ENCODE results near the gene FAM209A. TPM values are rescaled to one million over a fixed set of nuclear protein-coding genes. Genes with fewer than 3 reads are reported as not detected.
"Not testable (repeated sequence)": the region's sequence is repeated elsewhere in the genome, so short reads cannot be mapped to it uniquely, and the experiment has no call there.

Gene FAM209A
- total RNA-seq, 2 experiments from 2014 or later: 1.4 to 3.0 TPM

DNA sequence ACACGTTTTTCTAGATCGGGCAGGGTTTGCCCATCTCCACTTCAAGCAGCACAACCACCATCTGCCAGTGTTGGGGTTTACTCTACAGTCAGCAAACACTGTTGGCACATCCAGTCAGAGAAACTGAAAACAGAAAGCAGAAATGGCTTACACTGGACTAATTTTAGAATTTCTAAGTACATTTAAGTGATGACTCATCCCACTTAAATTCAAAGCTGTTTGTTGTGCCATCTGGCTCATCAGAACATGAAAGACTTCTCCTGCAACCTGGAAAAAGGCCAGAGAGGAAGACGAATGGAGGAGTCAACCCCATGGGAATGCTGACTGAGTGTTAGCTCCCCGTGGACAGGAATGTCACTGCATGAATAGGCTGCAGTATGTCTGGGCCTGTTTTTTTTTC, 30.3 kb downstream of the FAM209A start:
- Mint-ChIP-seq H3K36me3 (ENCODE audit: low read depth) (no peaks in the 10 kb centered on the region), H3K9me3 (no peaks in the 10 kb centered on the region), H3K27me3 (peaks cover 3% of the 10 kb centered on the region), H3K4me3 (no peak overlapping the region), H3K4me1 (peaks cover 8% of the 10 kb centered on the region), H3K27ac (no peak overlapping the region)
- ChIA-PET CTCF (interaction anchor here (1.1 kb wide), 1 partner anchor 14 kb away, joined by 3 read pairs; no protein-coding TSS in a partner anchor), POLR2A (no interaction called here)
- peak; percentile 21 for DNase-seq

- Mint-ChIP-seq H3K9me3 (no peaks in the 10 kb centered on the region), H3K36me3 (ENCODE audit: low read depth) (no peaks in the 10 kb centered on the region), H3K4me3 (no peak overlapping the region), H3K27ac (no peak overlapping the region), H3K4me1 (peaks cover 8% of the 10 kb centered on the region), H3K27me3 (peaks cover 8% of the 10 kb centered on the region)
- DNase-seq: no peak
- ChIA-PET CTCF (interaction anchor here (1.5 kb wide), 1 partner anchor 10 kb away, joined by 4 read pairs; no protein-coding TSS in a partner anchor), POLR2A (no interaction called here)
Observed at GRCh38 chr20:56558968-56559367, 34.4 kb downstream of the FAM209A start.

- H3K36me3 Mint-ChIP-seq (ENCODE audit: low read depth); H3K27ac Mint-ChIP-seq; H3K9me3 Mint-ChIP-seq; DNase-seq; POLR2A ChIA-PET; H3K4me1 Mint-ChIP-seq; CTCF ChIA-PET; H3K4me3 Mint-ChIP-seq; H3K27me3 Mint-ChIP-seq: not testable (repeated sequence)
Observed at GRCh38 chr20:56564526-56564925, 40.0 kb downstream of the FAM209A start.

DNA sequence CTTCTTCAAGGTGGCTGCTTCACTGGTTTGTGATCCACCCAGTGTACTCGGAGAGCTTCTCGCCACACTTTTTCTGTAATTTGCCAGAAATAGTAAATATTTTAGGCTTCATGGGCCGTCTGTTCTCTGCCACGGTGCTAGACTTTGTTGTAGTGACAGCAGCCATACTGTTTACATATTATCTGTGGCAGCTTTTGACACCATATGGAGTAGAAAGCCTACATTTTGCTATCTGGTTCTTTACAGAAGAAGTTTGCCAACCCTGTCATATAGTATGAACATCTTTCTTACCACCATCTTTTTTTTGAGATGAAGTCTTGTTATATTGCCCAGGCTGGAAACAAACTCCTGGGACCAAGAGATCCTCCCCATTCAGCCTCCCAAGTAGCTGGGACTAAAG, 41.0 kb downstream of the FAM209A start:
- ChIA-PET CTCF (interaction anchor here (0.7 to 1.4 kb wide), 2 partner anchors 15 to 653 kb away, joined by 3 to 7 read pairs; no protein-coding TSS in a partner anchor), POLR2A (no interaction called here)
- Mint-ChIP-seq H3K27me3 (peaks cover 7% of the 10 kb centered on the region), H3K9me3 (no peaks in the 10 kb centered on the region), H3K27ac (no peak overlapping the region), H3K4me3 (no peak overlapping the region), H3K36me3 (ENCODE audit: low read depth) (no peaks in the 10 kb centered on the region), H3K4me1 (no peaks in the 10 kb centered on the region)
- no peak for DNase-seq

GRCh38 chr20:56566621-56567020, 42.1 kb downstream of the FAM209A start:
- ChIA-PET POLR2A (no interaction called here), CTCF (interaction anchor here (1.4 kb wide), 1 partner anchor 16 kb away, joined by 7 read pairs; no protein-coding TSS in a partner anchor)
- Mint-ChIP-seq H3K9me3 (no peaks in the 10 kb centered on the region), H3K27me3 (peaks cover 3% of the 10 kb centered on the region), H3K27ac (no peak overlapping the region), H3K36me3 (ENCODE audit: low read depth) (no peaks in the 10 kb centered on the region), H3K4me3 (no peak overlapping the region), H3K4me1 (no peaks in the 10 kb centered on the region)
- DNase-seq: no peak

GRCh38 chr20:56570832-56571231, 46.3 kb downstream of the FAM209A start:
- DNase-seq: no peak
- H3K27ac Mint-ChIP-seq: no peak overlapping the region
- H3K9me3 Mint-ChIP-seq: no peaks in the 10 kb centered on the region
- H3K4me3 Mint-ChIP-seq: no peak overlapping the region
- POLR2A ChIA-PET: no interaction called here
- CTCF ChIA-PET: no interaction called here
- H3K27me3 Mint-ChIP-seq: peaks cover 9% of the 10 kb centered on the region
- H3K36me3 Mint-ChIP-seq (ENCODE audit: low read depth): no peaks in the 10 kb centered on the region
- H3K4me1 Mint-ChIP-seq: no peaks in the 10 kb centered on the region

- ChIA-PET POLR2A (interaction anchor here (0.7 kb wide), 1 partner anchor 1164 kb away, joined by 3 read pairs; no protein-coding TSS in a partner anchor), CTCF (no interaction called here)
- no peak overlapping the region for H3K4me3 Mint-ChIP-seq
- H3K27ac Mint-ChIP-seq: no peak overlapping the region
- no peaks in the 10 kb centered on the region for H3K4me1 Mint-ChIP-seq
- H3K27me3 Mint-ChIP-seq: peaks cover 9% of the 10 kb centered on the region
- no peak for DNase-seq
- no peaks in the 10 kb centered on the region for H3K9me3 Mint-ChIP-seq
- H3K36me3 Mint-ChIP-seq (ENCODE audit: low read depth): no peaks in the 10 kb centered on the region
Observed at GRCh38 chr20:56572172-56572571, 47.6 kb downstream of the FAM209A start.

GRCh38 chr20:56573986-56574385, 49.4 kb downstream of the FAM209A start:
- no peak overlapping the region for H3K4me3 Mint-ChIP-seq
- no peak for DNase-seq
- CTCF ChIA-PET: no interaction called here

DNA sequence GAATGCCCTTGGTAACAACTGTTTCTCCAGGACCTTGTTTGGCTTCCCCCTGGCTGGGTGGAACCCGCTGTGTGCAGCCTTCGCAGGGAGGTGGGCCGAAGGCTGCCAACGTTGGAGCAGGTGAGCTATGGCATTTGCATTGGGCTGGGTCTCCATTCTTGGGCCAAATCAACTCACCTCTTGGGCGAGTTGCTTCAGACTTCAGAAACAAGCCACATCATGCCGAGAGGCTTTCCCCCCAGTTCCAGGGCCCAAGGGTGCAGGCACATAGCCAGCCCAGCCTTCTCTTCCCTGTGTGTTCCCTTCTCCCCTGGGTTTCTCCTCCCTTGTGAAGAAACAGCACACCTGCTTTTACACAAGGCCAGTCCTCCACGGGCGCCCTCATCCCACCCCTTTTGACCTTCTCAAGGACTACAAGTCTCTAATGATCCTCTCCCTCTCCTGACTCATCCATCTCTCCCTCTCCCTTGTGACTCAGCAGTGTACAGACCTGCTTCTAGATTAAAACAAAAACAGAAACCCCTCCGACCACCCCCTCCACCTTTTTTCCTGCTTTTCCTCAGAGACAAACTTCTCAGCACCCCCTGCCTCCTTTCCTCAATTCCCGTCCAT, 50.1 kb downstream of the FAM209A start:
- no peak overlapping the region for H3K4me3 Mint-ChIP-seq
- POLR2A ChIA-PET: no interaction called here
- H3K27ac Mint-ChIP-seq: no peak overlapping the region
- DNase-seq: no peak
- peaks cover 9% of the 10 kb centered on the region for H3K27me3 Mint-ChIP-seq
- H3K4me1 Mint-ChIP-seq: no peaks in the 10 kb centered on the region
- H3K9me3 Mint-ChIP-seq: no peaks in the 10 kb centered on the region
- CTCF ChIA-PET: no interaction called here
- no peaks in the 10 kb centered on the region for H3K36me3 Mint-ChIP-seq (ENCODE audit: low read depth)

More at GRCh38 chr20:56573986-56574385, 49.4 kb downstream of the FAM209A start:
- Mint-ChIP-seq H3K27ac (no peak overlapping the region), H3K4me1 (no peaks in the 10 kb centered on the region), H3K27me3 (peaks cover 9% of the 10 kb centered on the region), H3K36me3 (ENCODE audit: low read depth) (no peaks in the 10 kb centered on the region), H3K9me3 (no peaks in the 10 kb centered on the region)
- POLR2A ChIA-PET: no interaction called here

GRCh38 chr20:56575157-56575556, 50.6 kb downstream of the FAM209A start:
- Mint-ChIP-seq H3K36me3 (ENCODE audit: low read depth) (no peaks in the 10 kb centered on the region), H3K27me3 (peaks cover 6% of the 10 kb centered on the region), H3K9me3 (no peaks in the 10 kb centered on the region), H3K4me3 (no peak overlapping the region), H3K4me1 (no peaks in the 10 kb centered on the region), H3K27ac (no peak overlapping the region)
- no peak for DNase-seq
- POLR2A ChIA-PET: no interaction called here
- CTCF ChIA-PET: no interaction called here

Other genes with a start within 250 kb of the FAM209A start
- 1 to 10 TPM; 3.7 to 4.3 TPM for gene FAM210B, start 165.8 kb upstream of the FAM209A start, total RNA-seq
- 10 to 100 TPM; 91.9 to 95.4 TPM for gene AURKA, start 132.5 kb upstream of the FAM209A start, total RNA-seq
- 10 to 100 TPM; 61.5 to 64.9 TPM for gene CSTF1, start 132.1 kb upstream of the FAM209A start, total RNA-seq
- 10 to 100 TPM; 13.2 TPM for gene CASS4, start 112.5 kb upstream of the FAM209A start, total RNA-seq
- 100 to 1,000 TPM; 121 TPM for gene RTF2, start 56.1 kb upstream of the FAM209A start, total RNA-seq
- gene FAM209B, start 8.5 kb downstream of the FAM209A start, total RNA-seq: under 1 TPM; 0.80 to 0.91 TPM
- not detected for gene TFAP2C, start 104.6 kb downstream of the FAM209A start, total RNA-seq

Measured in activated CD4-positive, alpha-beta memory T cell treated with anti-CD3 and anti-CD28 coated beads, Interleukin-2, amount 10 ng/mL, durations not matched to agents 7 days and 5 days (primary cell).